ENCODE results near the gene SCFD2. TPM values are rescaled to one million over a fixed set of nuclear protein-coding genes. Genes with fewer than 3 reads are reported as not detected.

The SCFD2 gene
- total RNA-seq, 4 donors from 2014 or later, result 8.9 to 16.0 (median 14.8) TPM

DNA sequence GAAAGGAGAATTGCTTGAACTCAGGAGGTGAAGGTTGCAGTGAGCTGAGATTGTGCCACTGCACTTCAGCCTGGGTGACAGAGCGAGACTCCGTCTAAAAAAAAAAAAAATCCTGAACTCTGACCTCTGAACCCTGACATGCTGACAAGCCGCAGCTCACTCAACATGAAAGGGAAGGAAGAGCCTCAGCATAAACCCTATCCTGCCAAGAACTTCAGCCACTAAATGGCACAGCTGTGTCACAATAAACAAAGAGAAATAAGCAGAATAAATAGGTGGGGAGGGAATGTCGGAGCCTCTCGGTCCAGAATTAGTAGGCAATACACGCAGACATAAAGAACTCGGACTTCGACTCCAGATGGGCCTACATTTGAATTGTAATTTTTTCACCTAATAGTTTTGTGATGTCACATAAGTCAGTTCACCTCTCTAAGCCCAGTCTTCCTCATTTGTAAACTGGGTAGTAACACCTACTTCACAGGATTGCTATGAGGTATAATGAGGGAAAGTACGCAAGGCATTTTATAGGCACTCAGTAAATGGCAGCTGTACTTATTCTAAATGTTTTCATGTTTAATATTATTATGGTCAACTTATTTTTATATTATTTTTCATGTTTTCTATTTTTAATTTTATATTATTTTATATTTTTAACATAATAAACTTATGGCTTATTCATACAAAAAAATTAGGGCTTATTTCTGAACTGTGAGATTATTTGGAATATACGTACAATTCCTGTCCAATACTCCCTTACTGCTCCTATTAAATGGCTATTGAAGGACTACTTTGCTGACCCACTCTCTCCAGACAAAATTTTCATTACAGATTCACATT lies 243.4 kb downstream of the SCFD2 start:
- Histone ChIP-seq H3K9me3 (no peaks in the 10 kb centered on the region), H3K27me3 (no peaks in the 10 kb centered on the region), H3K36me3 (no peaks in the 10 kb centered on the region), H3K4me1 (peaks cover 18 to 22% of the 10 kb centered on the region in 2 donors), H3K4me3 (no peak overlapping the region), H3K27ac (peak overlapping the region in 3 of 4 donors; percentile 1 to 67 (median 37))
- intact Hi-C loops (cut with DNase I; ENCODE audit: low total_unique reads) (no loop called here), in situ Hi-C loops (cut with MboI; ENCODE audit: low sequenced_read_pairs in 4 of 4) (no loop called here)
- TF ChIP-seq POLR2A (IDR thresholded peaks at IDR 0.05), result no peak
- TF ChIP-seq, protein P1, sequence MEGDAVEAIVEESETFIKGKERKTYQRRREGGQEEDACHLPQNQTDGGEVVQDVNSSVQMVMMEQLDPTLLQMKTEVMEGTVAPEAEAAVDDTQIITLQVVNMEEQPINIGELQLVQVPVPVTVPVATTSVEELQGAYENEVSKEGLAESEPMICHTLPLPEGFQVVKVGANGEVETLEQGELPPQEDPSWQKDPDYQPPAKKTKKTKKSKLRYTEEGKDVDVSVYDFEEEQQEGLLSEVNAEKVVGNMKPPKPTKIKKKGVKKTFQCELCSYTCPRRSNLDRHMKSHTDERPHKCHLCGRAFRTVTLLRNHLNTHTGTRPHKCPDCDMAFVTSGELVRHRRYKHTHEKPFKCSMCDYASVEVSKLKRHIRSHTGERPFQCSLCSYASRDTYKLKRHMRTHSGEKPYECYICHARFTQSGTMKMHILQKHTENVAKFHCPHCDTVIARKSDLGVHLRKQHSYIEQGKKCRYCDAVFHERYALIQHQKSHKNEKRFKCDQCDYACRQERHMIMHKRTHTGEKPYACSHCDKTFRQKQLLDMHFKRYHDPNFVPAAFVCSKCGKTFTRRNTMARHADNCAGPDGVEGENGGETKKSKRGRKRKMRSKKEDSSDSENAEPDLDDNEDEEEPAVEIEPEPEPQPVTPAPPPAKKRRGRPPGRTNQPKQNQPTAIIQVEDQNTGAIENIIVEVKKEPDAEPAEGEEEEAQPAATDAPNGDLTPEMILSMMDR (IDR thresholded peaks at IDR 0.05 in 4 of 5, conservative IDR thresholded peaks at IDR 0.05 in 1 of 5), result no peak
- ATAC-seq, result no peak
- no peak for DNase-seq

DNA sequence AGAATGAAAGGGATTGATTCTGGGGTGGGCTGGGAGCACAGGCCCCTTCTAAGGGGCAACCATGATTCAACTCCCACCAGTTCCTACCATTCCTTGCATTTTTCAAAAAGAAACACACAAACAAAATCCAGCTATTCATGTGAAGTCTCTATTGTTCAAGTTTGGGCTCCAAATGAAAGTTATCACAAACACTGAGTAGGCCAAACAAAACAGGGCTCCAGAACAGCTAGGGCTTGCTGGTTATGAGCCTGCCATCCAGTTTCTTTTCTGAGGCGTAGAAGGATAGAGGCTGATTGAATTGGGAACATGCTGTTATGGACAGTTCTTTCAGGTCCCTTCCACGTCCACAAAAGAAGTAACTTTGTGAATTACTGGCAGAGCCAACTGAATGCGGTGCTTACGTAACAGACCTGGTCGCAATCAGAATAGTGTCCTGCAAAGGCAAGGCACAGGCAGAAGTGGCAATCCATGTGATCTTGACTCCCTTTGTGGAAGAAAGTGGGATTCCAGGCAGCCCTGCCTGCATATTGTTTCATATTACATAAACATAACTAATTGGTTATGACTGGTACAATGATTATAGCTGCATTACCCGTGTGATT lies 244.5 kb downstream of the SCFD2 start:
- Histone ChIP-seq H3K4me1 (peaks cover 18 to 22% of the 10 kb centered on the region in 2 donors), H3K27ac (peak overlapping the region; percentile 54 to 73 (median 66)), H3K36me3 (no peaks in the 10 kb centered on the region), H3K9me3 (no peaks in the 10 kb centered on the region), H3K4me3 (no peak overlapping the region), H3K27me3 (no peaks in the 10 kb centered on the region)
- in situ Hi-C loops (cut with MboI; ENCODE audit: low sequenced_read_pairs in 4 of 4), result no loop called here
- DNase-seq (no peak), ATAC-seq (peak; percentile 17 to 27)
- intact Hi-C loops (cut with DNase I; ENCODE audit: low total_unique reads), result no loop called here
- TF ChIP-seq, protein P1 (IDR thresholded peaks at IDR 0.05 in 4 of 5, conservative IDR thresholded peaks at IDR 0.05 in 1 of 5), result no peak
- no peak for TF ChIP-seq POLR2A (IDR thresholded peaks at IDR 0.05)

DNA sequence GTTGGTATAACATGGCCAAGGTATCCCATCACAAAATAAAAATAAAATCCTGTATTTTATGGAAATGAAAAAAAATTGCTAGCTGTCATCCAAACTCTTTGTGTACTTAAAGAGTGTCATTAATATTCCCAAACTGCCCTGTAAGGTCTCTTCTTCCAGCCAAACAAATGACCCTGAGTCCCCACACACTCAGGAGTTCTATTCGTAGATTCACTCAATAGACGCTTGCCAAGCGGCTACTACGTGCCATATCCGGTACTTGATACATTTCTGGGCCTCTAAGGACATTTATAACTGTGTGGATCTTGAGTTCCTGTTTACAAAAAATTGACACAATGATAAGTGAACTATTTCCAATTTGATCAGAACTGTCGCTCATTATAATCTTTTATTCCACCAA lies 245.1 kb downstream of the SCFD2 start:
- intact Hi-C loops (cut with DNase I; ENCODE audit: low total_unique reads) (no loop called here), in situ Hi-C loops (cut with MboI; ENCODE audit: low sequenced_read_pairs in 4 of 4) (no loop called here)
- no peaks in the 10 kb centered on the region for H3K36me3 ChIP-seq
- DNase-seq, result no peak
- H3K9me3 ChIP-seq, result no peaks in the 10 kb centered on the region
- no peaks in the 10 kb centered on the region for H3K27me3 ChIP-seq
- no peak overlapping the region for H3K4me3 ChIP-seq
- H3K4me1 ChIP-seq, result peaks cover 18 to 22% of the 10 kb centered on the region in 2 donors
- ATAC-seq, result peak; percentile 46 to 63
- peak overlapping the region; percentile 54 to 73 (median 66) for H3K27ac ChIP-seq
- TF ChIP-seq POLR2A (IDR thresholded peaks at IDR 0.05), result no peak
- TF ChIP-seq, protein P1 (IDR thresholded peaks at IDR 0.05 in 4 of 5, conservative IDR thresholded peaks at IDR 0.05 in 1 of 5), result no peak

DNA sequence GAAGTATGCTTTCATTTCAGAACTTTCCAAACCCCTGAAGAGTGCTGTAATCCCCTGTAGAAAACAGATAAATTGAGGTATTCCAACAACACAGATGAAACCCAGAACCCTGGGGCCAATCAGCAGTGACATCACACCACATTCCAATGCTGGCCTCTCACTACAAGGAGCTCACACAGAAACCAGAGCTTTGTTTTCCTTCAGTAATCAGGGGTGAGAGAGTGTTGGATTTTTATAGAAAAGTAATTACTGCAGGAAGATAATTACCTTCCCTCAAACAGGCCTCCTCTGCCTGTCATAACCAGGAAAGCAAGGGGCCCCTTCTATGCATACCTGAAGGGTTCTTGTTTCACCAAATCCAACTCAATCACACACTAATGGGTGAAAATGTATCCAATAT lies 246.2 kb downstream of the SCFD2 start:
- Histone ChIP-seq H3K27ac (peak overlapping the region in 2 of 4 donors; percentile 24 to 67), H3K27me3 (no peaks in the 10 kb centered on the region), H3K36me3 (no peaks in the 10 kb centered on the region), H3K4me3 (no peak overlapping the region), H3K9me3 (no peaks in the 10 kb centered on the region), H3K4me1 (peaks cover 18 to 22% of the 10 kb centered on the region in 2 donors)
- intact Hi-C loops (cut with DNase I; ENCODE audit: low total_unique reads), result no loop called here
- DNase-seq, result no peak
- in situ Hi-C loops (cut with MboI; ENCODE audit: low sequenced_read_pairs in 4 of 4), result no loop called here
- peak in 1 of 2 donors; percentile 10 for ATAC-seq
- no peak for TF ChIP-seq POLR2A (IDR thresholded peaks at IDR 0.05)
- TF ChIP-seq, protein P1 (IDR thresholded peaks at IDR 0.05 in 4 of 5, conservative IDR thresholded peaks at IDR 0.05 in 1 of 5), result no peak
